A549 (cell line): Measurements from ENCODE around the gene SENP5. TPM values are rescaled to one million over a fixed set of nuclear protein-coding genes. Genes with fewer than 3 reads are reported as not detected.

Source experiments
- ATAC-seq, 2 experiments: fragments of 200-7000 bp in 1 of 2; fragments of >200 bp in 1 of 2; cut with Nextera tagmentation in 1 of 2; cut with Tn5 transposase in 1 of 2; 3 replicates each; pipeline versions ENCODE4 v1.8.0 to v1.9.1; 2018 to 2020; ENCODE audit warnings: mild to moderate bottlenecking in 1 of 2, moderate library complexity in 1 of 2
- CTCF ChIA-PET: fragments of 300-600 bp; sonication (Branson Sonifier 250); formaldehyde crosslinking; extraction: SDS; loops from one replicate; lab custom pipeline; 2021; ENCODE audit warnings: antibody characterized with exemption, inconsistent platforms; lab: Yijun Ruan, JAX
- POLR2A ChIA-PET: fragments of 350-600 bp; formaldehyde crosslinking; extraction: SDS; loops from one replicate; lab custom pipeline; 2021; ENCODE audit warnings: antibody characterized with exemption, inconsistent platforms; lab: Yijun Ruan, JAX
- DNase-seq, 2 experiments: peaks; one replicate each; pipeline versions ENCODE4 v3.0.0 to v3.0.0-alpha.2; 2011 to 2016; ENCODE audit warnings: low read depth in 1 of 2, low spot score in 1 of 2
- FAIRE-seq: peaks from 2 replicates; lab custom pipeline; 2011; peaks lifted over from hg19 to GRCh38; lab: Jason Lieb, UNC
- H3K27ac ChIP-seq, 2 experiments: fragments of >200 bp; sonication (Bioruptor Twin); formaldehyde crosslinking; 3 replicates each; pipeline ENCODE4 v1.5.1; 2016 to 2017
- H3K4me1 ChIP-seq: fragments of >200 bp; sonication (Bioruptor Twin); formaldehyde crosslinking; 3 replicates; pipeline ENCODE4 v1.6.1; 2016
- H3K4me2 ChIP-seq: fragments of >200 bp; sonication (Bioruptor Twin); formaldehyde crosslinking; 3 replicates; pipeline ENCODE4 v1.6.1; 2016
- H3K4me3 ChIP-seq: fragments of >200 bp; sonication (Bioruptor Twin); formaldehyde crosslinking; 3 replicates; pipeline ENCODE4 v1.5.1; 2016
- H3K9me3 ChIP-seq: fragments of >200 bp; sonication (Bioruptor Twin); formaldehyde crosslinking; 3 replicates; pipeline ENCODE4 v1.6.1; 2016
- ATOH8 ChIP-seq: fragments of 250-450 bp; sonication (Bioruptor Pico); IDR thresholded peaks from 2 replicates; pipeline ENCODE4 v1.5.0; 2020; ENCODE audit warnings: low read depth, mild to moderate bottlenecking, moderate library complexity
- BCL3 ChIP-seq: fragments of >200 bp; sonication (Bioruptor Twin); formaldehyde crosslinking; IDR thresholded peaks from 3 replicates; pipeline ENCODE4 v1.6.1; 2016
- CBX8 ChIP-seq: fragments of 200-600 bp; sonication (generic); IDR thresholded peaks from 2 replicates; pipeline ENCODE4 v1.6.1; 2016
- CHD2 ChIP-seq: fragments of 150-350 bp; IDR thresholded peaks from 2 replicates; pipeline ENCODE4 v1.6.1; 2014; ENCODE audit warnings: low read length; ENCODE audit not compliant: partially characterized antibody
- CHD4 ChIP-seq: fragments of 200-600 bp; sonication (generic); IDR thresholded peaks from 2 replicates; pipeline ENCODE4 v1.6.1; 2016; ENCODE audit warnings: antibody characterized with exemption, mild to moderate bottlenecking, borderline replicate concordance
- E2F6 ChIP-seq: IDR thresholded peaks from 2 replicates; pipeline ENCODE4 v1.6.1; 2012; ENCODE audit warnings: low read depth, borderline replicate concordance
- EHMT2 ChIP-seq: fragments of 200-600 bp; sonication (generic); IDR thresholded peaks from 2 replicates; pipeline ENCODE4 v1.6.1; 2016; ENCODE audit warnings: antibody characterized with exemption, low read depth, mild to moderate bottlenecking, moderate library complexity
- ESRRA ChIP-seq: fragments of 150-350 bp; IDR thresholded peaks from 2 replicates; pipeline ENCODE4 v1.6.1; 2014; ENCODE audit warnings: mild to moderate bottlenecking, low read length, borderline replicate concordance
- FOXS1 ChIP-seq: fragments of 250-450 bp; sonication (Bioruptor Pico); IDR thresholded peaks from 2 replicates; pipeline ENCODE4 v1.5.0; 2020; ENCODE audit warnings: mild to moderate bottlenecking, moderate library complexity
- HDAC2 ChIP-seq: fragments of 200-600 bp; sonication (generic); IDR thresholded peaks from 2 replicates; pipeline ENCODE4 v1.6.1; 2016
- HES2 ChIP-seq: fragments of >200 bp; sonication (Bioruptor Twin); formaldehyde crosslinking; IDR thresholded peaks from 2 replicates; pipeline ENCODE4 v1.6.1; 2016
- MAX ChIP-seq: IDR thresholded peaks from 2 replicates; pipeline ENCODE4 v1.6.1; 2012
- MYC ChIP-seq: IDR thresholded peaks from 2 replicates; pipeline ENCODE4 v1.6.1; 2012; ENCODE audit warnings: mild to moderate bottlenecking, inconsistent platforms, low read length, improper control_type of control experiment, borderline replicate concordance
- POLR2AphosphoS2 ChIP-seq: conservative IDR thresholded peaks from 2 replicates; pipeline ENCODE4 v1.6.1; 2012; ENCODE audit warnings: low read length, improper control_type of control experiment, inconsistent platforms
- RARB ChIP-seq: fragments of 250-450 bp; sonication (Bioruptor Pico); IDR thresholded peaks from 2 replicates; pipeline ENCODE4 v1.8.0; 2021; ENCODE audit warnings: mild to moderate bottlenecking, moderate library complexity
- RCOR1 ChIP-seq: fragments of 150-350 bp; IDR thresholded peaks from 2 replicates; pipeline ENCODE4 v1.6.1; 2014; ENCODE audit warnings: antibody characterized with exemption, low read length, low read depth
- REST ChIP-seq: fragments of 200-600 bp; sonication (generic); IDR thresholded peaks from 2 replicates; pipeline ENCODE4 v1.6.1; 2016; ENCODE audit warnings: antibody characterized with exemption, mild to moderate bottlenecking, moderate library complexity
- RNF2 ChIP-seq: fragments of 200-600 bp; sonication (generic); IDR thresholded peaks from 2 replicates; pipeline ENCODE4 v1.6.1; 2016; ENCODE audit warnings: low read depth, mild to moderate bottlenecking, antibody characterized with exemption, moderate library complexity, borderline replicate concordance
- TP53 ChIP-seq: fragments of 250-450 bp; sonication (Bioruptor Pico); IDR thresholded peaks from 2 replicates; pipeline ENCODE4 v1.5.0; 2021; ENCODE audit warnings: mild to moderate bottlenecking, moderate library complexity
- WGBS: methylation state at CpG from one replicate; pipeline ENCODE4 v1.1.6; 2017; ENCODE audit errors: missing lambda C conversion rate; 5-methylcytosine and 5-hydroxymethylcytosine counted together
- polyA plus RNA-seq, 4 experiments: library from polyadenylated mRNA; depleted of rRNA in 3 of 4; stranded (reverse); fragments of >200 nt; fragmentation: RNase III in 1 of 4; extraction: RNeasy Plus Mini Kit Qiagen cat#74134 plus additional on column Dnase treatment in 1 of 4; gene quantifications; 2 replicates in 3 of 4; 3 replicates in 1 of 4; pipeline ENCODE4 v1.2.3, GENCODE V29; 2011 to 2017

Gene SENP5
- polyA plus RNA-seq, 2 of the 4 experiments (the other 2 are of a cell fraction): 6.8 to 12.9 TPM

GRCh38 chr3:196981657-196982056 lies 113.9 kb downstream of the SENP5 start:
- Histone ChIP-seq H3K27ac (no peak overlapping the region), H3K4me2 (no peak overlapping the region), H3K4me3 (no peak overlapping the region), H3K4me1 (no peaks in the 10 kb centered on the region), H3K9me3 (0 out of 3 replicates have a peak, but pooled peaks cover 4% of the 10 kb centered on the region)
- TF ChIP-seq CHD2 (no peak), CBX8 (no peak), FOXS1 (CRISPR knock-in tag) (no peak), HDAC2 (no peak)
- FAIRE-seq: no peak
- CTCF ChIA-PET: interaction anchor here (0.9 kb wide), 1 partner anchor 48 kb away, joined by 3 read pairs; the partner anchor contains the start of gene MELTF
- ATAC-seq: no peak
- POLR2A ChIA-PET: no interaction called here
- no peak for DNase-seq
- WGBS: 81% methylated on average over 13 of the region's 13 CpGs

- H3K4me3 ChIP-seq: no peak overlapping the region
- H3K4me2 ChIP-seq: no peak overlapping the region
- DNase-seq (no peak), ATAC-seq (no peak), FAIRE-seq (no peak)
- POLR2A ChIA-PET: no interaction called here
- H3K9me3 ChIP-seq: 0 out of 3 replicates have a peak, but pooled peaks cover 4% of the 10 kb centered on the region
- WGBS: 0% methylated on average over 1 of the region's 1 CpG
- no peak overlapping the region for H3K27ac ChIP-seq
- H3K4me1 ChIP-seq: no peaks in the 10 kb centered on the region
- CTCF ChIA-PET: interaction anchor here (1.8 kb wide), 1 partner anchor 19 kb away, joined by 5 read pairs; no protein-coding TSS in a partner anchor
- no peak for TF ChIP-seq MAX
- TF ChIP-seq BCL3: no peak
- no peak for TF ChIP-seq RCOR1
- TF ChIP-seq E2F6: no peak
- no peak for TF ChIP-seq TP53
- TF ChIP-seq CHD2: no peak
- TF ChIP-seq ESRRA: no peak
- TF ChIP-seq CHD4: no peak
- TF ChIP-seq MYC: no peak
- TF ChIP-seq EHMT2: no peak
- no peak for TF ChIP-seq POLR2AphosphoS2
- no peak for TF ChIP-seq REST
- TF ChIP-seq ATOH8 (CRISPR knock-in tag): no peak
- no peak for TF ChIP-seq FOXS1 (CRISPR knock-in tag)
- TF ChIP-seq HES2: no peak
- no peak for TF ChIP-seq RARB (CRISPR knock-in tag)
- no peak for TF ChIP-seq RNF2
These were observed 115.5 kb downstream of the SENP5 start for GRCh38 chr3:196983186-196983585.

Other genes starting within 250 kb of the SENP5 start
- not detected in 2 replicates for gene NRROS, start 228.2 kb upstream of the SENP5 start, polyA plus RNA-seq (2011; rRNA removed)
- not detected in 3 replicates for gene NRROS, start 228.2 kb upstream of the SENP5 start, polyA plus RNA-seq (2017; fragmentation: RNase III; extraction: RNeasy Plus Mini Kit Qiagen cat#74134 plus additional on column Dnase treatment)
- 4.2 and 5.3 TPM in 2 replicates for gene CEP19, start 155.7 kb upstream of the SENP5 start, polyA plus RNA-seq (2011; rRNA removed)
- gene CEP19, start 155.7 kb upstream of the SENP5 start, polyA plus RNA-seq (2017; fragmentation: RNase III; extraction: RNeasy Plus Mini Kit Qiagen cat#74134 plus additional on column Dnase treatment): 3.6 to 4.5 TPM (median 4.2 TPM) in 3 replicates
- gene PIGX, start 155.5 kb upstream of the SENP5 start, polyA plus RNA-seq (2011; rRNA removed): 36.2 and 45.2 TPM in 2 replicates
- 22.3 to 23.6 TPM (median 23.0 TPM) in 3 replicates for gene PIGX, start 155.5 kb upstream of the SENP5 start, polyA plus RNA-seq (2017; fragmentation: RNase III; extraction: RNeasy Plus Mini Kit Qiagen cat#74134 plus additional on column Dnase treatment)
- 49.8 and 61.8 TPM in 2 replicates for gene PAK2, start 128.1 kb upstream of the SENP5 start, polyA plus RNA-seq (2011; rRNA removed)
- 33.0 to 35.3 TPM (median 34.4 TPM) in 3 replicates for gene PAK2, start 128.1 kb upstream of the SENP5 start, polyA plus RNA-seq (2017; fragmentation: RNase III; extraction: RNeasy Plus Mini Kit Qiagen cat#74134 plus additional on column Dnase treatment)
- 53.5 and 68.0 TPM in 2 replicates for gene NCBP2, start 74.6 kb downstream of the SENP5 start, polyA plus RNA-seq (2011; rRNA removed)
- 62.0 to 64.5 TPM (median 63.6 TPM) in 3 replicates for gene NCBP2, start 74.6 kb downstream of the SENP5 start, polyA plus RNA-seq (2017; fragmentation: RNase III; extraction: RNeasy Plus Mini Kit Qiagen cat#74134 plus additional on column Dnase treatment)
- gene PIGZ, start 100.9 kb downstream of the SENP5 start, polyA plus RNA-seq (2011; rRNA removed): 1.4 and 1.9 TPM in 2 replicates
- gene PIGZ, start 100.9 kb downstream of the SENP5 start, polyA plus RNA-seq (2017; fragmentation: RNase III; extraction: RNeasy Plus Mini Kit Qiagen cat#74134 plus additional on column Dnase treatment): 1.3 to 1.9 TPM (median 1.8 TPM) in 3 replicates
- gene MELTF, start 161.9 kb downstream of the SENP5 start, polyA plus RNA-seq (2011; rRNA removed): 10.5 and 10.9 TPM in 2 replicates
- gene MELTF, start 161.9 kb downstream of the SENP5 start, polyA plus RNA-seq (2017; fragmentation: RNase III; extraction: RNeasy Plus Mini Kit Qiagen cat#74134 plus additional on column Dnase treatment): 23.4 to 27.9 TPM (median 25.8 TPM) in 3 replicates